HepG2 (cell line): ENCODE data around the gene TUT1. TPM values are rescaled to one million over a fixed set of nuclear protein-coding genes. Genes with fewer than 3 reads are reported as not detected.
"Not testable (repeated sequence)": the region's sequence is repeated elsewhere in the genome, so short reads cannot be mapped to it uniquely, and the experiment has no call there.

Experiments
- ATAC-seq: fragments of 200-7000 bp; cut with Tn5 transposase; 3 replicates; pipeline ENCODE4 v1.9.1; 2020; ENCODE audit warnings: mild to moderate bottlenecking, moderate library complexity
- BruUV-seq: library from RNA; stranded (reverse); fragments of 400-500 nt; replicated peaks from 2 replicates; lab custom pipeline; 2021; lab: Mats Ljungman, UMichigan
- CTCF ChIA-PET: fragments of 300-600 bp; formaldehyde crosslinking; extraction: SDS; loops from one replicate; lab custom pipeline; 2021; ENCODE audit warnings: low total read pairs, inconsistent platforms, low intra/inter-chr PET ratio; lab: Yijun Ruan, JAX
- POLR2A ChIA-PET: fragments of 350-600 bp; sonication (Branson Sonifier 250); formaldehyde crosslinking; loops from one replicate; lab custom pipeline; 2020; ENCODE audit warnings: antibody characterized with exemption, inconsistent platforms; lab: Yijun Ruan, JAX
- DNase-seq: peaks from one replicate; pipeline ENCODE4 v3.0.0-alpha.2; 2015; ENCODE audit warnings: low spot score
- FAIRE-seq: peaks from 3 replicates; lab custom pipeline; 2011; peaks lifted over from hg19 to GRCh38; lab: Jason Lieb, UNC
- H2AFZ ChIP-seq: one replicate; pipeline ENCODE4 v1.6.1; 2011; ENCODE audit warnings: low read length, inconsistent platforms
- H3K27ac ChIP-seq: fragments of 300-600 bp; 3 replicates; pipeline ENCODE4 v1.8.0; 2011; ENCODE audit warnings: mixed run types, mild to moderate bottlenecking, mixed read lengths, low read length, inconsistent platforms; ENCODE audit not compliant: insufficient read depth; ENCODE audit errors: extremely low read length
- H3K27me3 ChIP-seq, 2 experiments: fragments of 200-600 bp in 1 of 2; 2 replicates in 1 of 2; 3 replicates in 1 of 2; pipeline versions ENCODE4 v1.6.0 to v1.8.0; 2011; ENCODE audit warnings: low read length in 2 of 2, mild to moderate bottlenecking in 2 of 2, moderate library complexity in 2 of 2, inconsistent platforms in 1 of 2; ENCODE audit not compliant: insufficient read depth in 2 of 2, control insufficient read depth in 1 of 2
- H3K36me3 ChIP-seq, 2 experiments: fragments of 200-600 bp in 1 of 2; replicated peaks in 1 of 2; 2 replicates in 1 of 2; 3 replicates in 1 of 2; pipeline versions ENCODE4 v1.5.1 to v1.8.0; 2011; ENCODE audit warnings: low read length in 2 of 2, inconsistent platforms in 1 of 2; ENCODE audit not compliant: insufficient read depth in 2 of 2, control insufficient read depth in 1 of 2
- H3K4me1 ChIP-seq: 2 replicates; pipeline ENCODE4 v1.5.1; 2012; ENCODE audit warnings: low read length, inconsistent platforms; ENCODE audit not compliant: insufficient read depth
- H3K4me2 ChIP-seq: 2 replicates; pipeline ENCODE4 v1.6.0; 2011; ENCODE audit warnings: low read depth, low read length, inconsistent platforms
- H3K4me3 ChIP-seq, 3 experiments: fragments of 200-600 bp in 1 of 3; sonication (generic), shearing (Covaris generic) in 1 of 3; replicated peaks in 1 of 3; 2 replicates each; pipeline ENCODE4 v1.5.1; 2011 to 2016; ENCODE audit warnings: low read length in 3 of 3, inconsistent platforms in 2 of 3, low read depth in 2 of 3, mild to moderate bottlenecking in 2 of 3, control low read depth in 1 of 3, mixed read lengths in 1 of 3; ENCODE audit not compliant: insufficient read depth in 1 of 3
- H3K79me2 ChIP-seq: one replicate; pipeline ENCODE4 v1.6.1; 2011; ENCODE audit warnings: low read length, inconsistent platforms; ENCODE audit not compliant: insufficient read depth
- H3K9ac ChIP-seq: 2 replicates; pipeline ENCODE4 v1.6.0; 2011; ENCODE audit warnings: mild to moderate bottlenecking, low read depth, low read length, inconsistent platforms; ENCODE audit not compliant: insufficient read depth
- H3K9me3 ChIP-seq: 2 replicates; pipeline ENCODE4 v1.5.1; 2012; ENCODE audit warnings: mild to moderate bottlenecking, low read length
- H4K20me1 ChIP-seq: 2 replicates; pipeline ENCODE4 v1.6.0; 2011; ENCODE audit warnings: inconsistent platforms, mild to moderate bottlenecking, low read length, moderate library complexity; ENCODE audit not compliant: insufficient read depth
- POLR2A ChIP-seq, 2 experiments: IDR thresholded peaks; 2 replicates each; pipeline ENCODE4 v1.6.1; 2011; ENCODE audit warnings: low read depth in 2 of 2, low read length in 2 of 2, mild to moderate bottlenecking in 1 of 2, moderate library complexity in 1 of 2; ENCODE audit not compliant: insufficient read depth in 1 of 2
- RBFOX2 ChIP-seq: fragments of 200-400 bp; formaldehyde crosslinking; IDR thresholded peaks from 2 replicates; pipeline ENCODE4 v1.6.1; 2017; ENCODE audit warnings: low read depth, mild to moderate bottlenecking, low read length
- ZFP36L2 ChIP-seq: sonication (generic); formaldehyde crosslinking; IDR thresholded peaks from 2 replicates; pipeline ENCODE4 v1.4.0; 2020; ENCODE audit warnings: missing genetic modification reagents
- ZFYVE20 ChIP-seq: sonication (generic); formaldehyde crosslinking; IDR thresholded peaks from 2 replicates; pipeline ENCODE4 v1.8.0; 2023; ENCODE audit warnings: low read depth, mild to moderate bottlenecking, moderate library complexity, missing genetic modification reagents, borderline replicate concordance
- ZNF547 ChIP-seq: sonication (generic); formaldehyde crosslinking; IDR thresholded peaks from 2 replicates; pipeline ENCODE4 v1.5.1; 2020; ENCODE audit warnings: mild to moderate bottlenecking, missing genetic modification reagents
- WGBS: methylation state at CpG from one replicate; pipeline ENCODE4 v1.1.6; 2017; ENCODE audit warnings: low lambda C conversion rate; 5-methylcytosine and 5-hydroxymethylcytosine counted together
- in situ Hi-C: cut with HindIII; loops from 2 replicates; pipeline ENCODE4 v1.10.0; 2017; ENCODE audit warnings: low pct_unique_long_range_greater_than_20kb; ENCODE audit not compliant: extremely low pct_ligation_motif_present
- intact Hi-C: fragments of 100-400 bp; cut with micrococcal nuclease; formaldehyde crosslinking; loops from one replicate; pipeline ENCODE4 v1.10.0; 2022; ENCODE audit not compliant: unreplicated experiment
- polyA plus RNA-seq, 8 experiments: library from polyadenylated mRNA; depleted of rRNA in 3 of 8; stranded (reverse) in 7 of 8; unstranded in 1 of 8; fragments of >200 nt; fragmentation: Illumina TruSeq in 4 of 8; extraction: Trizol in 4 of 8; gene quantifications; 2 replicates each; pipeline versions ENCODE4 v1.2.1 to v1.2.3, GENCODE V29; 2011 to 2016; ENCODE audit warnings: low read depth in 4 of 8, missing spikeins in 1 of 8, mixed read lengths in 1 of 8; ENCODE audit not compliant: insufficient read depth in 1 of 8
- total RNA-seq, 5 experiments: library from RNA; depleted of rRNA; stranded (reverse); fragments of >200 nt; fragmentation: Illumina TruSeq; extraction: Trizol; gene quantifications; 2 replicates each; pipeline ENCODE4 v1.2.3, GENCODE V29; 2016; ENCODE audit warnings: low read depth in 1 of 5

The TUT1 gene
- total and polyA plus RNA-seq, 2 of the 13 experiments (the other 11 are each of a cell fraction or from before 2014, with no cell fraction given), result 9.7 to 14.3 TPM

GRCh38 chr11:62572431-62572830 lies 18.9 kb downstream of the TUT1 start:
- peaks cover 75% of the 10 kb centered on the region for H3K4me1 ChIP-seq
- DNase-seq (no peak), ATAC-seq (no peak), FAIRE-seq (no peak)
- peaks cover 65% of the 10 kb centered on the region for H3K79me2 ChIP-seq
- H2AFZ ChIP-seq, result no peak overlapping the region
- H3K27me3 ChIP-seq, result no peaks in the 10 kb centered on the region; a peak in 1 of 5 replicates
- CTCF ChIA-PET, result no interaction called here
- in situ Hi-C loops (no loop called here), intact Hi-C loops (no loop called here)
- TF ChIP-seq ZFP36L2 (CRISPR knock-in tag), result no peak
- no peak for TF ChIP-seq ZFYVE20 (CRISPR knock-in tag)
- TF ChIP-seq RBFOX2, result 0 out of 2 replicates have a peak, but pooled peaks have one; percentile 34
- no peak for TF ChIP-seq ZNF547 (CRISPR knock-in tag)
- peak overlapping the region; percentile 92 for H3K9ac ChIP-seq
- WGBS, result 65% methylated on average over 12 of the region's 12 CpGs
- peak overlapping the region; percentile 80 to 96 (median 95) for H3K4me3 ChIP-seq
- no TSS peak for BruUV-seq
- peak overlapping the region; percentile 77 for H3K27ac ChIP-seq
- no peaks in the 10 kb centered on the region for H3K9me3 ChIP-seq
- POLR2A ChIA-PET, result interaction anchor here (0.6 to 5.0 kb wide), 7 partner anchors 12 to 258 kb away, joined by 3 to 160 read pairs (median 13); partner anchors contain the start of genes AHNAK, C11orf98, CSKMT and TUT1
- peaks cover 8% of the 10 kb centered on the region; the same call in 1 of the 2 replicates for H4K20me1 ChIP-seq
- peaks cover 15 to 54% of the 10 kb centered on the region in 2 experiments for H3K36me3 ChIP-seq
- peak overlapping the region; percentile 85 for H3K4me2 ChIP-seq

- POLR2A ChIA-PET, result interaction anchor here (0.5 to 2.2 kb wide), 2 partner anchors 13 to 20 kb away, joined by 3 to 8 read pairs; partner anchors contain the start of gene TUT1
- intact Hi-C loops, ATAC-seq, H3K27me3 ChIP-seq, BruUV-seq, H2AFZ ChIP-seq, H4K20me1 ChIP-seq, in situ Hi-C loops, DNase-seq, H3K4me3 ChIP-seq, H3K27ac ChIP-seq, H3K9me3 ChIP-seq, FAIRE-seq, CTCF ChIA-PET: not testable (repeated sequence)
- Histone ChIP-seq H3K4me1 (peaks cover 78% of the 10 kb centered on the region), H3K4me2 (peak overlapping the region; percentile 85; the same call in 1 of the 2 replicates), H3K79me2 (peaks cover 70% of the 10 kb centered on the region), H3K9ac (0 out of 2 replicates have a peak overlapping the region, but pooled peaks have one; percentile 92), H3K36me3 (peaks cover 19 to 54% of the 10 kb centered on the region in 2 experiments)
- 89% methylated on average over 5 of the region's 5 CpGs for WGBS
- TF ChIP-seq POLR2A (IDR thresholded peaks at IDR 0.05; ENCODE audit: insufficient read depth in 1 of 2, low read depth in 2 of 2, low read length in 2 of 2), result 0 out of 4 replicates have a peak, but pooled peaks of 1 of the 2 experiments have one; percentile 33
These were observed 19.8 kb downstream of the TUT1 start for GRCh38 chr11:62571493-62571892.

GRCh38 chr11:62570903-62571302 lies 20.4 kb downstream of the TUT1 start:
- H3K27ac ChIP-seq, in situ Hi-C loops, DNase-seq, CTCF ChIA-PET, H4K20me1 ChIP-seq, BruUV-seq, H3K4me3 ChIP-seq, H2AFZ ChIP-seq, H3K27me3 ChIP-seq, intact Hi-C loops, H3K9ac ChIP-seq, FAIRE-seq, ATAC-seq, H3K9me3 ChIP-seq: not testable (repeated sequence)
- H3K4me1 ChIP-seq, result peaks cover 78% of the 10 kb centered on the region
- POLR2A ChIA-PET, result interaction anchor here (0.5 to 2.2 kb wide), 2 partner anchors 14 to 21 kb away, joined by 3 to 8 read pairs; partner anchors contain the start of gene TUT1
- H3K36me3 ChIP-seq, result peaks cover 17 to 54% of the 10 kb centered on the region in 2 experiments
- 0 out of 2 replicates have a peak overlapping the region, but pooled peaks have one; percentile 85 for H3K4me2 ChIP-seq
- peaks cover 71% of the 10 kb centered on the region for H3K79me2 ChIP-seq
- 99% methylated on average over 5 of the region's 5 CpGs for WGBS
